Cardiac septum (tissue), 1 donor: Measurements from ENCODE around the gene ZMIZ1. TPM values are rescaled to one million over a fixed set of nuclear protein-coding genes. Genes with fewer than 3 reads are reported as not detected.
"Not testable (repeated sequence)": the region's sequence is repeated elsewhere in the genome, so short reads cannot be mapped to it uniquely, and the experiment has no call there.

Experiments
- DNase-seq: peaks from one replicate; pipeline ENCODE4 v3.0.0-alpha.2; 2020; ENCODE audit warnings: low spot score
- intact Hi-C: fragments of 100-400 bp; cut with DNase I; formaldehyde crosslinking; loops from one replicate; pipeline ENCODE4 v1.14.0; 2022
- total RNA-seq: library from RNA; stranded (reverse); fragmentation: NEBNext Ultra II Directional; extraction: Animal tissue kit (Norgen Biotek cat#: 25700); gene quantifications from one replicate; pipeline ENCODE4 v1.2.1, GENCODE V29; 2021
- donor health status: DM: no; HTN: no; CAD: no.

Gene ZMIZ1
- total RNA-seq, 1 donor from 2014 or later, result 40.7 TPM

DNA sequence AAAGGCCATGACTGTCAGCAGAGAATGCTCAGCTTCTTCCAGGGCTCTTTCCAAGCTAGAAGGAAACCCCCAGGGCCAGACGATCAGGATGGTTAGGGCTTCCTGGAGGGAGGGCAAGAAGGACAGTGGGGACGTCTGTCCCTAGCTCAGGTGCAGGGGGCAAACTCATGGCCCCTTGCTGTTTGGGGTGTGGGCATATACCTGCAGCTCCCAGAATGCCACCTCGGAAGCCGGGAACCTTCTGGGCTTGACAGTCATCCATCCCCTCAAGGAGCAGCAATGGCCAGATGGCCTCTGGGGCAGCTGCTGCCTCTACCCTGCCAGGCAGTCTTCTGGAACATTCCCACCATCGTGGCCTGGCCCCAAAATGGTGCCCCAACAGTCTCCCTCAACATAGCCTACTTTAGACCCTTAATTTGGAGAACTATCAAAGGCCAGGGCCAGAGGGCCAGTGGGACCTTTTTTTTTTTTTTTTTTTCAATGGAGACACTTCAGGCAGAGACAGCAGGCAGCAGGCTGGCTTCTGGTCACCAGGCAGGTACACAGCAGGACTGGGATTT is 40.2 kb upstream of the ZMIZ1 start:
- intact Hi-C loops, result no loop called here

DNA sequence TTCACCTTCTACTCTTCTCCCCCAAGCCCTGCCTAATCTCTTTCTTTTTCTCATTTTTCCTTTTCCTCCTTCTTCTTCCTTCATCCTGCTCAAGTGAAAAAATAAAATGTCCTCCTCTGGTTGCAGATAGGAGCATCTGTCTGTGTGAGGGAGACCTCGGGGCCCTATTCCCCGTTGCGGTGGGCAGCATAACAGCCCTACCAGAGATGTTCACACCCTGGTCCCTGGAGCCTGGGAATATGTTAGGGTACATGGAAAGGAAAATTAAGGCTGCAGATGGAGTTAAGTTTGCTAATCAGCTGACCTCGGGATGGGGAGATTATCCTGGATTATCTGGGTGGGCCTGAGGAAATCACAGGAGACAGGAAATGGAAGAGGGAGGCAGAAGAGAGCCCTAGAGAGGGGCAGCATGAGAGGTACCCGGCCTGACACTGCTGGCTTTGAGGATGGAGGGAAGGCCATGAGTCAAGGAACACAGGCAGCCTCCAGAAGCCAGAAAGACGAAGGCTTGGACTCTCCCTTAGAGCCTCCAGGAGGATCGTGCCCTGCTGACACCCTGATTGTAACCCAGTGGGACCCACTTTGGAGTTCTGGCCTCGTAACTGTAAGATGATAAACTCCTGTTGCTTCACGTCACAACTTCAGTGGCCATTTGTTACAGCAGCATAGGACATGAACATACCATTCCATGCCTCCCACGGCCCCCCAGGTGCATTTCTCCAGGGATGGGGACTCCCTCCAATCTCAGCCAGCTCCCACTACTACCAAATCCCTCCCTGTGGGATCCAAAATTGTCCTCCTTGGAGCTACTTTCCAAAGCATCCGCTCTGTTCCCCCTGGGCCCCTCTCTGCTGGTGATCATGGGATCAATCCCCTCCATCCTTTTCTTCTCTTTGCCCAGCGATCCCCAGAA is 39.0 kb upstream of the ZMIZ1 start:
- intact Hi-C loops, result no loop called here
- DNase-seq, result peak; percentile 61

More for the DNA sequence above, 40.2 kb upstream of the ZMIZ1 start:
- DNase-seq, result peak; percentile 47

DNA sequence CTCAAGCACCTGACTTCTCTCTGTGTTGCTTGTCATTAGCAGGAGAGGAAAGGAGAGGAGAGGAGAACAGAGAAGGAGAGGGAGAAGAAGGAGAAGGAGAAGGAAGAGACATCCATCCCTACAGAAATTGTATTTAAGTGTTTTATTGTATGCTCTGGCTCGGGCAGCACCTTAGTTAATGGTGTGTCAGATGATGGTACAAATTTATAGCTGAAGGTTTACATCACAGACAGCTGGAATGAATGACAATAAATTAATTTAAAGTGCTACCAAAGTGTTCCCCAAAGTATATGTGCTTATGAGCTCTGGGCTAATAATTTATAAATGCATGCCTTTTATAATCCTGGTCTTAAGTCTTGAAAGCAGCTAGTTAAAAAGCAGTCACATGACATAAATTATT is 38.1 kb upstream of the ZMIZ1 start:
- no peak for DNase-seq

DNA sequence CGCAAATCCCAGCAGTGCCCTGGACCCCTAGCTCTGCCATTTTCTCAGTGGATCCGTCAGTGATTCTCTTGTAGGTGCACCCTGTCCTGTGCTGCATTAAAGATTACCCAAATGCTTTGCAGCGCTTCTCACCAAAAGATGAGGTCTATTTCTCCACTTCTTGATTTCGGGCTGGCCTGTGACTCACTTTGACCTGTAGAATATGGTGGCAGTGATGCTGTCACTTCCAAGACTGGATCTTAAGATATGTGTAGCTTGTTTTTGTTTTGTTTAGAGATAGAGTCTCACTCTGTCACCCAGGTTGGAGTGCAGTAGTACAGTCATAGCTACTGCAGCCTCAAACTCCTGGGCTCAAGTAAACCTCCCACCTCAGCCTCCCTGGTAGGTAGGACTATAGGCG is 37.0 kb upstream of the ZMIZ1 start:
- intact Hi-C loops, result no loop called here
- DNase-seq, result no peak

More for the DNA sequence above, 38.1 kb upstream of the ZMIZ1 start:
- intact Hi-C loops, result no loop called here

DNA sequence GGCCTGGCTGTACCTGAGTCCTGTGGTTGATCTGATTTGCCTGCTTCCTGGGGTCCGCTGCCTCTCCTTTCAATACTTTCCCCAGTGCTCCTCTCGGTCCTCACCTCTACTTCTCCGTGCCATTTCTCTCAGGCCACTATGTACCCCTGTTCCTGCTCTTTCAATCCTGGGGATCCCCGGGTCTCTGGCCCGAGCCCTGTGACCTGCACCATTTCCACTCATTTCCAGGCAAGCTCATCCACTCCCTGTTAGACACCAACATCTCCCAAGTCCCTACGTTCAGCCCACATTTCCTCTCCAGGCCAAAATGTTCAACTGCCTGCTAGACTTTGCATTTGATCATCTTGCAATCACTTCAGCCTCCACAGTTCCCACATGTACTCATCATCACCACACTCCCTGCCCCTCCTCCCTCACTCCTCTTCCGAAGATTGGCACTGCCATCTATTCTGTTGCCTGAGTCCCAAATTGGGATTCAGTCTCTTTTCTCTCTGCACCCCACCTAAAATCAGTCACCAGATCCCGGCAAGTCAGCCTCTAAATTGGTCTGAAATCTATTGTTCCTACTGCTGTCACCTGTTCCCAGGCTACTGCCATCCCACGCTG is 34.4 kb upstream of the ZMIZ1 start:
- DNase-seq, result peak; percentile 43
- intact Hi-C loops, result no loop called here

DNA sequence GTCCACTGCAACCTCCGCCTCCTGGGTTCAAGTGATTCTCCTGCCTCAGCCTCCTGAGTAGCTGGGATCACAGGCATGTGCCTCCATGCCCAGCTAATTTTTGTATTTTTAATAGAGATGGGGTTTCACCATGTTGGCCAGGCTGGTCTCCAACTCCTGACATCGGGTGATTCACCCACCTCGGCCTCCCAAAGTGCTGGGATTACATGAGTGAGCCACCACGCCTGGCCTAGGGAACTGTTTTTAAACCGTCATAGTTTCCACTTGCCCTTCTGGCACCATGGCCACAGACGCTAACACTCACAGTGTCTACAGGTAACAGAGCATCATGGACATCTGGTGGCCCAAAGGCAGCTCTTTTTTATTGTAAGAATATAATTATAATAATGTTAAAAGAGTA is 32.4 kb upstream of the ZMIZ1 start:
- peak; percentile 51 for DNase-seq
- intact Hi-C loops, result not testable (repeated sequence)

DNA sequence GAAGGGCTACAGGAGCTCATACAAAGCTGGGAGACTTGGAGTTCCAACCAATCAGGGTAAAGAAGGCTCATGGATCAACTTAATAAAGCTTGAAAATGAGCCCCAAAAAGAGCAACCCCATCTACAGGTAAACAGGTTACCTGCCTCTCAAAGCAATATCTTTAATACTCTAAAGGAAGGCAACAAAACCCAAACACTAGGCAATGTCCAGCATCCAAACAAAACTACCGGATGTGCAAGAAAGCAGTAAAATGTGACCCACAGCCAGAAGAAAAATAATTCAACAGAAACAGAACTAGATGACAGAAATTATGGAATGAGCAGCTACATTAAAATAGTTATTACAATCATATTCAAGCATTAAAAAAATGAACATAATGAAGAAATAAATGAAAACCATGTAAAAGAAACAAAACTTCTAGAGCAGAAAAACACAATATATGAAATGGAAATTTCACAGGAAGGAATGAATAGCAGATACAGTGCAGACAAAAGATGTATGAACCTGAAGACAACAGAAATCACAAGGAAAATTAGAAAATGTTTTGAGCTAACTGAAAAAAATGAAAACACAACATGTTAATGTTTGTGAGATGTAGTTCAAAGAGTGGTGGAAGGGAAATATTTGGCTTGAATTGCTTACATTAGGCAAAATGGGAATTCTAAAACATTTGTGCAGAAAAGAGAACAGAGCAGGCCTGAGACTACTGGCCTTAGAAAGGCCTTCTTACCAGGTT is 30.5 kb upstream of the ZMIZ1 start:
- DNase-seq, result no peak
- intact Hi-C loops, result no loop called here

DNA sequence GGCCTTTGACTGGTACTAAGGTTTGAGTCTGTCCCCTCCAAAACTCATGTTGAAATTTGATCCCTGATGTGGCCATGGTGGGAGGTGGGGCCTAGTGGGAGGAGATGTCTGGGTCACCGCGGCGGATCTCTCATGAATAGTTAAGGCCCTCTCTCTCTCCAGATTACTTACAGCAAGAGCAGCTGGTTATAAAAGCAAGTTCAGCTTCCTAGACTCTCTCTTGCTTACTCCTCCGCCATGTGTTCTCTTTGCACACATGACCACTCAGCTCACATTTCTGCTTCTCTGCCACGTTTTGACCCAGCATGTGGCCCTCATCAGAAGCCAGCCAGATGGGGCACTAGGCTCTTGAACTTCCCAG is 29.9 kb upstream of the ZMIZ1 start:
- intact Hi-C loops, result no loop called here
- DNase-seq, result peak; percentile 33

DNA sequence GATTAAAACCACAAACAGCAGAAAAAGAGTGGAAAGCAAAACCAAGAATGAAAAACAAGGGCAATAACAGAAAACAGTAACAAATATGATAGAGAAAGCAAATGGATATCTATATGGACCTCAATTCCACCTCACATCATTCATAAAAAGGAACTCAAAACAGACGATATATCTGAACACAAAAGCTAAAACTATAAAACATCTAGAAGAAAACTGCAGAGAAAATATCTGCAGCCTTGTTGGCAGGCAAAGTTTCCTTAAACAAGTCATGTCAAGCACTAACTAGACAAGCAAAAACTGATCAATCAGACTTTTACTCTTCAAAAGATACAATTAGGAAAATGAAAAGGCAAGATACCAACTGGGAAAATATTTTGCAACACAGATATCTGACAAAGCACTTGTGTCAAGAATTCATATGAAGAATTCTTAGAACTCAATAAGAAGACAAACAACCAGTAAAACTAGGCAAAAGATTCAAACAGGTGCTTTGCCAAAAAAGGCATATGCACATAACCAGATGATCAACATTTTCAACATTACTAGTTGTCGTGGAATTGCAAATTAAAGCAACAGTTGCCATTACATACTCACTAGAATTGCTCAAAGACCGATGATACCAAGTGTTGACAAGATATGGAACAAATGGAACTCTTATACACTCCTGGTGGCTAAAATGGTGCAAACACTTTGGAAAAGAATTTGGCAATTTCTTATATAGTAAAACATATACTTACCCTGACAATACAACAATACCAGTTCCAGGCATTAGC is 25.9 kb upstream of the ZMIZ1 start:
- no peak for DNase-seq
- intact Hi-C loops, result no loop called here

DNA sequence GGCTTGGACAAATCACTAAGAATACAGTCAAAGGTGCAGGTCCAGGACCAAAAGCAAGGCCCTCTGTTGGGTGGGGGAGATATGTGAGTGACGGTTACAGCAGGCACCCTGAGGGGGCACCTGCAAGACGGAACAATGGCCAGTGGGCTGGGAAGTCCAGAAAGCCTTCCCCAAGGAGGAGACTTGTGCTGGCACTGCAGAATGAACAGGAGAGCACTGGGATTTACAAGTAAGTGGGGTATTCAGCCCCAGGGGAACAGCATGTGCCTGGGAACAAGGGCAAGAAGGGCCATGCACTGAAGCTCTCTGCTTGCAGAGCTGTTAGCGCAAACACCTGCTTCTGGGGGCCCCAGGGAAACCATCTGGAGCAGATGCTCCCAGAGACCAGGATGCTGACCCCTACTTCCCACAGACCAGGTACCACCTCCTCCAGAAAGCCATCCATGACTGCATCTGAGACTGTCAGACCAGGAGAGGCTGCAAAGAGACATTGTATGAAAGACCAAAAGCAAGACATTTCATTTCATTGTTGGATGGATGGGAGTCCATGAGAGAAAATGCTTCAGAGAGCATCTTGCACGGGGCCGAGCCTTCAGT is 24.6 kb upstream of the ZMIZ1 start:
- DNase-seq, result peak; percentile 35
- intact Hi-C loops, result no loop called here

DNA sequence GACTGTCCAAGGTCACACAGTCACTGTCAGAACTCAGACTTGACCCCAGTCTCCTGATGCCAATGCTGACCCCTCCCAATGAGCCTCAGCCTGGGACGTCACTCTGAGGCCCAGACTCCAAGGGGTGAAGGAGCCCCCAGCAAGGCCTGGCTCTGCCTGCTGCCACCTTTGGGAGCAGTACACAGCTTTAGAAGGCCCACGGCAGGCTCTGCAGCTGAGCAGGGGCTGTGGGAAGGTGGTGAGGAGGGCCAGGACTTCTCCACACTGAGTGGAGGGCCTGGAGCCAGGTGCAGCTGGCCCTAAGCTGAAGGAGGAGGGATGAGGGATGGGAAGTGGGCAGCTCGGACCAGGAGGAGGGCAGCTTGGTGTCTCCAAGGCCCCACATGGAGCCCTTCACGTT is 23.9 kb upstream of the ZMIZ1 start:
- intact Hi-C loops, result no loop called here

DNA sequence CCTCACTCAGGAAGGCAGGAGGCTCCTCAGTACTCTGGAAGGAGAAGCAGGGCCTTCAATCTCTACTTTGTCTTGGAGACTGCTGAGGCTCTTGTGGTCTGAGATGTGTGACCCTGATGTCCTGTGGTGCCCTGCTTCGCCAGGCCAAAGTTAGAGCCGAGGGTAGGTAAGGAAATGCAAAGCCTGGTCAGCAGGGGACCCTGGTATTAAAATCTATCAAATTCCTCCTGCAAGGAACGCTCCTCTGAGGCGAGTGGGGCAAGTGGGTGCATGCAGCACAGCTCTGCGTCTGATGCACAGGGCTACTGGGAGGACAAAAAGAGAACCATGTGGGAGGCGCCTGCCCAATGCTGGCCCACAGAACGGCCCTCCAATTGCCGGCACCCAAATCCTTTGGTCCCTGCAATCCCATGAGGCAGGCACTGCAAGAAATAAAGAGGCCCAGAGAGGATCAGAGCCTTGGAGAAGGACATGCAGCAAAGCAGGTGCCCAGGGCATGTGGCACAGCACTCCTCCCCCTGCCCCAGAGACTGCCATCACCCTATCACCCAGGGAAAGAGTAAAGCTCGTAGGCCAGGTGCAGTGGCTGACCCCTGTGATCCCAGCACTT is 23.1 kb upstream of the ZMIZ1 start:
- DNase-seq, result peak; percentile 57
- intact Hi-C loops, result no loop called here

More for the DNA sequence above, 23.9 kb upstream of the ZMIZ1 start:
- peak; percentile 65 for DNase-seq

DNA sequence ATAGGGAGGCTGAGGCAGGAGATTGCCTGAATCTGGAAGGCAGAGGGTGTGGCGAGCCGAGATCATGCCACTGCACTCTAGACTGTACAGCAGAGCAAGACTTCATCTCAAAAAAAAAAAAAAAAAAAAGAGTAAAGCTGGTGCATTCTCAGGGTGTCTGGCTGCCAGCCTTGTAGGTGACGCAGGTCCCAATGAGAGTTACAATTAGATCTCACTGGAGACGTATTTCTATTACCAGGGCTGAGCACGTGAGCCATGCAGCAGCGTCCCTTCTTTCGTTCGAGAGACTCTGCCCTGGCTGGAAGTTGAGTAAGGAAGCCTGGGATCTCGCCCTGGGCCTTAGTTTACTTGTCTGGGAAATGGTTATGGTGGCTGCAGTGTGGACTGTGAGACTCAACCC is 22.4 kb upstream of the ZMIZ1 start:
- intact Hi-C loops, result no loop called here
- DNase-seq, result peak; percentile 74

DNA sequence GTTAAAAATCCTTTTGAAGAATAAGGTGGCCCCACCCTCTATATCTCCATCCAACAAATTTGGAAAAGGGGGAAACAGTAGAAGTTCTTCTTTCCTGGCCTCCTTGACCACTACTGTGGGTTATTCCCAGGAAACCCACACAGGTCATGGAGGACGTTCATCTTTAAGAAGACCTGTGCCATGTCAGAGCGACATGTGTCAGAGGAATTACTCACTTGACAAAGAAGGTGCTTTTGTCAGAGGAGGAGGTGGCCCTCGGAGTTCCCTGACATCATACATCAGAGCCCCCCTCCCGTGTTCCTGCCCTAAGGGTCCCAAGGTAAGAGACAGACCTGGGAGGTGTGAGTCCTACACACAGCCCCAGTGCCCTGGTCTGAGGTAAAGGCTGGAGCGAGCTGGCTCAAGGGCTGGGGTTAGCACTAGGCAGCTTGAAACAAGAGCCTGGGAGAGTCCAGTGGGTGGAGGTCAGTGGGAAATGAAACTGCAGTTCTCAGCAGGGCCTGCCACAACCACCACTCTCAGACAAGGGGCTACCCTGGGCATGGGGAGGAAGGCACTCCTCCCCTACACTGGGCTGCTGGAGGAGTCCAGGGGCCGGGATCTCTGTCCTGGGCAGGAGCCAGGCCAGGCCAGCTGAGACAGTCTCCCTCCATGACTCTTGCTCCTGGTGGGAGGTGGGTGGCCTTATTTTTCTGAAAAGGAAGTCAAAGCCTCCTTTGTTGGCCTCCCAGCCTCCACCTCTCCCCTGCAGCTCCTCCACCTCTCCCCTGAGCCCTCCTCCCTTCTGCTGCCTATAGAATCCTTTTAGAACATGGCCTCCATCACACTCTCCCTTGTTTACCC is 21.8 kb upstream of the ZMIZ1 start:
- intact Hi-C loops, result no loop called here
- peak; percentile 74 for DNase-seq

DNA sequence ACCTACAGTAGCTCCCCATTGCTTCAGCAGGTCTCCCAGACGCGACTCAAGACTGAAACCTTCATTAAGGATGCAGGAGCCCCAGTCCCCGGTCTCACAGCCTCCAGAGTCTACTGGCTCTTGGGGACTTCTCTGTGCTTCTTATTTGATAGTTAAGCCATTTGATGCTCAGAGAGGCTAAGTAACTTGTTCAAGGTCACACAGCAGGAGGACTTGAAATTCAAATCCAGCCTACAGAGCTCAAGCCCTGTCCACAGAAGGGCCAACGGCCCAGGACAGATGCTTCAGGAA is 21.2 kb upstream of the ZMIZ1 start:
- peak; percentile 51 for DNase-seq
- intact Hi-C loops, result no loop called here

DNA sequence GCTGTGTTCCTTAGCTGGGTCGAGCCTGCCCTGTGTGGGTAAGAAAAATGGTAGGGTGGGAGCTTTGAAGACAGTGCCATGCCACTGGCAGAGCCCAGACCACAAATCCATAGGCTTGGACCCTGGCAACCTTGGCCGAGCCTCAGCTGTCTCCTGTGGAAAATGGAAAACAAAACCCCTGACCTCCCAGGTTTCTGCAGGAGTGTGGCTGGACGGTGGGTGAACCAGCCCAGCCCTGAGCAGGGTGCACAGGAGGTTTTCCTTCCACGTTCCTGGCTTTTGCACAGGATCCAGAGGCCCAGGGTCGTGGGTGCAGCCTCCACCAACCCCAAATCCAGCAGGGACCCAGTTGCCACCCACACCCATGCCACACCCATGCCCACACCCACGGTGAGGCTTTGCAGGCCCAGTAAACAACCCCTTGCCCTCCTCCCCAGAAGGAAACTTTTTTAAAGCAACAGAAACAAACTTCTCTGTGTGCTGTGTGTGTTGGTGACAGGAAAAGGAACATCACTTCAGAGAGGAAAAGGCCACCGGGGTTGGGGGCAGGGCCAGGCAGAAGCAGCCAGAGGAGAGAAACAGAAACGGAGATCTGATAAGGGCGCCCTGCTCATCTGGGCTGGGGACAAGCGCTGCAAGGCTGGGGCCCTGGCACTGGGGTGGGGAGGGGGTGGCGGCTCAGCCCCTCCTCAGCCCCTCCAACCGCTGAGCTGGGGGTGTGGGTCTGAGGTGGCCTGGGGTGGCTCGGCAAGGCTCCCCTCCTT is 20.7 kb upstream of the ZMIZ1 start:
- intact Hi-C loops, result no loop called here
- DNase-seq, result peak; percentile 75
